HG03108 (cell line): ENCODE measurements around the gene FBXL15.

Source experiments
- ATAC-seq: cut with Tn5 transposase; IDR thresholded peaks from one replicate; pipeline ENCODE4 v1.9.1; 2021; ENCODE audit warnings: moderate library complexity; ENCODE audit not compliant: unreplicated experiment

The FBXL15 gene

DNA sequence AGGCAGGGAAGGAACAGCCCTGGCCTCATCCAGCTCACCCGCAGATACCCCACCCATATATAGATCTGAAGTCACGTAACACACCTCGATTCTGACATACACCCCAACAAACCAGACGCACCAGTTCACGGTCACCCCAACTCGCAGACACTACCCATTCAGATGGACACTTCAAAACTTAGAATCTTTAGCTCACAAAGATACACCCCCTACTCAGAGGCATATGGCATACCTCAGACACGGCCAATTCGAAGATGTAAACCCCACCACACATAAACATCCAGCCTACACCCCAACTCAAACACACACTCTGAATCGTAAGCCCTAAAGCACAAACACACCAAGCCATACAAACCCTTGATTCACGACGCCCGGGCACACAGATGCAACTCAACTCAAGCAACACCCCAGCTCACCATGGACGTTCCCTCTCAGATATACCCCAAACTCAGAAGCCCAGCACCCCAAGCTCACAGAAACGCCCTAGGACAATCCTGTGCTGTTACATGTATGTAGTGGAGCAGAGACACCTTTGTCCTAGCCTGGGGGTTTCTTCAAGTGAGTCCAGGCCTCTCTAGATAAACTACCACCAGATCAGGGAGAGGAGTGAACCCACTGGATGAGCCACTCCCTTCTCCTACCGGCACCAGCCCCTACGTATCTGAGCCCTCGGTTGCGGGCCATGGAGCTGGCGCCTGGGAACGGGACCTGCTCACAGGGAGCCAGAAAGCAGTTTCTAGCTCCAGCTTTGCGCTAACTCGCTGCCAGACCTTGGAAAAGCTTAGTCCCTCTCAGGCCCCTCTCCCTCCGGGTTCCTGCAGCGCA lies 10.8 kb upstream of the FBXL15 start:
- ATAC-seq: no peak

DNA sequence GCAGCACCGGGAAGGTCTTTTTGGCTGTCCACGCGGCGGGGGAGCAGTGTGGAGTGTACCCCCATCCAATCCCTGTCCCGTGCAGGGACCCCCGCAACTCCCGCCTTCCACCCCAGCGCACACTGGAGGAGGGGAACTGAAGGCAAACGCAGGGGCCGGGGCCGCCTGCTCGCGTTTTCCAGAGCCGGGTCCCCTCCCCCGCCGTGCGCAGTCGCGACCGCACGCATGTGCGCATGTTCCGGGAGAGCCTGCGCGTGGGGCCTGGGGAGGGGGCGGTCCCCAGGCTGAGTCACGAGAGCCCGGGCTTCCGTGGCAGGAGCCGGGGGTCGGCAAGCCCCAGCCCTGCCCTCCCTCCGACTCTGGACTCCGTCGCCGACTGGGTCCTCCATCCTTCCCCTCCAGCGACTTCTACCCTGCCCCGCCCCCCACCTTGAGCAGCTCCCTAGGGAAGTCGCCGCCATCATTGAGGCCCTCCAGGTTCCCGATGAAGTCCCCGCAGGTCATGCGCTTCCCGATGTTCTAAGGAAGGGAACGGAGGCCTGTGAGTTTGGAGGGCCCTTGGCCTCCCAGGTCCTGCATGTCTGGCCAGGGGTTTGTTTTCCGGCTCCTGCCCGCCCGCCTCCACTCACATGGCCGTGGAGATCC lies 10.1 kb upstream of the FBXL15 start:
- no peak for ATAC-seq

DNA sequence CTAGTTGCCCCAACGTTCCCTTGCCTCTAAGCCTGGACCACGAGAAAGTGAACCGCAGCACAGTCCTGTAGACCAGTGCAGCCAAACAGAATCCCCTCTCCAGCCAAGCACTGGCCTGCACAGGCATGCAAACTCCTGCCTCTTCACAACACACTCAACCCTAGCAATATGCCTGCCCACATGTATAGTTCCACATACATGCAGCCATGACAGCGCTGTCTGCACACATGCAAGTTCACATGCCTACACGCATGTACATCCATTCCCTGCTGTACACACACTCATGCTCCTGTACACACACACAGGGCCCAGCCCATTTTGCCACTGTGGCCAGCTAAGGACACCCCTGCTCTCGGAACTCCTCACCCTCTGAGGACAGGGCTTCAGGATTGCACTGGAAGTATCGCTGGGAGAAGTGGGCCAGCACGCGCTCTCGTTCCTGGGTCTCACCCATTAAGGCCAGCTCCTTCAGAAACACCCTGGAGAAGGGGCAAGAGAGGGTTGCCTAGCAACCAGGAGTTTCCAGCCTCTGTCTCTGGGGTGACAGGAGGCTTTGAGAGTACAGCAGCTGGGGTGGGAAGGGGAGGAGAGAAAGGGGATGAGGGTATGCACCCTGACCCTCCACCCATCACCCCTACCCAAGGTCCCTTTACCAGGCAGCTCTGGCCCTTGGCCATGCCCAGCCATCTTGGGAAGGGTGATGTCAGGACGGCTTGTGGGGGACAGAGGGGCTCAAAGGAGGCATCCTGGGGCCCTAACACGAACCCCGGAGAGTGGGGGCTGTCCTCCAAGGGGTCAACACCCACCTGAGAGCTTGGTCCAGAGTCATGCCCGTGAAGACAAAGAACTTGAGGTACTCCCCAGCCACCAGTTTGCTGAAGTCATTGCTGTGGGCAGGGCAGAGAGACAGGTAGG lies 9.0 kb upstream of the FBXL15 start:
- no peak for ATAC-seq

DNA sequence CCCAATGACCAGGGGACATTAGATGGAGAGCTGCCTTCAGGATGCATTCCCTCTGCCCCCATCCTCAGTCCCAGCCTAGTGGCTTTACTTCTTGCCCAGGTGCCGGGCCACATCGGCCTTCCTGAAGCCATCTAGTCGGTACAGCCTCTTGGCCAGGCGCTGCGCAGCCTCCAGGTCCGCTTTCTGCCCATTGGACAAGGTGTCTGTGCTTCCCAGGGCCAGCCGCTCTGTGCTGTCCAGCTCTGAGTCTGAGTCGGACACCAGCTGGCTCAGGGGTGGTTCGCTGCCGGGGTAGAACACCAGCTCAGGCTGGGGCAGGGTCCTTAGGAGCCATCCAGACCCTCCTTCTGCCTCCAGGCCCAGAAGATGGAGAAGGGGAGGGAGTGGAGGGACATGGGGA lies 8.3 kb upstream of the FBXL15 start:
- no peak for ATAC-seq

DNA sequence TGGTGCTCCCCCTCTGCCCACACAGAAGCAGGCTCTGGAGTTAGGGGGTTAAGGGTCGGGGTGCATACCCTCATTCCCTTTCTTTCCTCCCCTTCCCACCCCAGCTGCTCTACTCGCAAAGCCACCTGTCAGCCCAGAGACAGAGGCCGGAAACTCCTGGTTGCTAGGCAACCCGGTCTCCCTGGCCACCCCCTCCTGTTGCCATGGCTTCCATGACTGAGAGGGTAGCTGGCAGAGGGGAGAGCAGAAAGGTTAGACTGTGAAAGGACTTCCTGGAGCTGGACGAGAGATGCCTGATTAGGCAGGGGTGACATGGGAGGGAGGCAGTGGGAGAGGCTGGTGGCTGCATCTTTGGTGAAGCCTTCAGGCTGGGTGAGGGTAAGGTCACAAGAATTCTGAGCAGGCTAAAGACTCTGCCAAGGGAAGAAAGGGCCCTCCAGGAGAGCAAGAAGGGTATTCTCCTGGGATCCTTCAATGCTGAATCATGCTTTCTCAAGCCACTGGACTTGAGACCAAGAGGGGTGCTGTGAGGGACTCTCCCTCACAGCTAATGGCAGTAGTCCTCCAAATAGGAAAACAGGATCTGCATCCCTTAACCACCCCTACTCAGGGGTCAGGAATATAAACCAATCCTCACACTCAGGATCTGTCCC lies 7.5 kb upstream of the FBXL15 start:
- ATAC-seq: no peak

DNA sequence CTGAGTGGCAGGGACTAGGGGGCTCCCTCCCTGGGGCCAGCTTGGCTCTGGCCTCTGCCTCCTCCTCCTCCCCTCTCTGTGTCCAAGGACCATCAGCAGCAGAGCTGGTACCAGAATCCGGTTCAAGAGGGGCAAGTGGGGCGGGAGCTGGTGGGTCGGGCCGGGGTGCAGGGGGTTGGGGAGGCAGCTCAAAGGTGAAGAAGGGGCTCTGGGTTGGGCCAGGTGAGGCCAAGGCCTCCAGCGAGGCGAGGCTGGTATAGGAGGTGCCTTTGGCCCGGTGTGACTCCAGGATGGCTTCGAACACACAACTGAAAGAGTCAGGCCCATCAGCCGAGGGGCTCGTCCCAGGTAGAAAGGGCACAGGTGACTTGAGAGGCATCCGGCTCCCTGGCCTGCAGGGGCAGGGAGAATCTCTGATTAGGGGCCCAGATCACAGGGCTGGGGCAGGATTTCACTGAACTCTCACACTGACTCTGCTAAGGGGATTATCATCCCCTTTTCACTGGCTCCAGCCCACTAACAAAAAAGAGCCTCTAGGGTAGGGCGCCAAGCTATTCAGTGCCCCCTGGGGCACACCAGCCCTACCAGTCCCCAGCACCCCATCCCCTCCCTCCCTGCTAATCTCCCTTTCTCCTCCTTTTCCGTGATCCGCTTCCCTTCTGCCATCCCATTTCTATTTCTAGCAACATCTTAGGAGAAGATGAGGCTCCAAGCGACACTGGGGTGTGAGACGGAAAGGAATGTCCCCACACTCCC lies 6.7 kb upstream of the FBXL15 start:
- no peak for ATAC-seq

DNA sequence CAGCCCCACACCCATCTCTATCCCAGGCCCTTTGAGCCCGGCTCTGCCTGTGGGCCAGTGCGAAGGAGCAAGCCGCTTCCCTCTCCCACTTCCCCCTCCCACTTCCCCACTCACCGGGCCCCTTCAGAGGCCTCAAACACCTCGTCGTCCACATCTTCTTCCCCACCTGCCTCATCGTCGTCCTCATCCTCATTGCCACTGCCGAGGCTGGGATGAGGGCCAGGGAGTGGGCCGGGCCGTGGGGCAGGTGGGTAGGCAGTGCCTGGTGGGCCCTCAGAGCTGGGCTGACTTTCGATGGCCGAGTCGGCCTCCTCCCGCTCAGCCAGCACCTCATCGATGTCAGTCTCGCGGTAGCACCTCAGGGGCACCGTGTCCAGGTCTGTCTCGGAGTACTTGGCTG lies 5.9 kb upstream of the FBXL15 start:
- no peak for ATAC-seq

DNA sequence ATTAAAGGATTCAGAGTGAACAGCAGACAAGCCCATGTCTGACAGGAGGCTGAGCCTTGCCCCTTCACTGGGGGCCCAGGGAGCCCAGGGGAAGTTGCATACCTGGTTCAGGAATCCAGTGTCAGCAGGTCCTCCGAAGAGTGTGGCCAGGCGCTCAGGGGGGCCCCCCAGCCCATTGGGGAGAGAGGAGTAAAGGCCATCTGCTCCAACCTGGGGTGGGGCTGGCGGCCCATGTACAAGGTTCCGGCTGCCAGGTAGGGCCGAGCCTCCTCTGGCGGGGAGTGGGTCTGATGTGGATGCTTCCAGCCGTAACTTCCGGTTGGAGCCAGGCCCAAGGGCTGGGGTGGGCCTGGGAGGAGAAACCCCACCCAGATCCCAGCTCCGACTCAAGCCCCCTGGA lies 4.4 kb upstream of the FBXL15 start:
- no peak for ATAC-seq

DNA sequence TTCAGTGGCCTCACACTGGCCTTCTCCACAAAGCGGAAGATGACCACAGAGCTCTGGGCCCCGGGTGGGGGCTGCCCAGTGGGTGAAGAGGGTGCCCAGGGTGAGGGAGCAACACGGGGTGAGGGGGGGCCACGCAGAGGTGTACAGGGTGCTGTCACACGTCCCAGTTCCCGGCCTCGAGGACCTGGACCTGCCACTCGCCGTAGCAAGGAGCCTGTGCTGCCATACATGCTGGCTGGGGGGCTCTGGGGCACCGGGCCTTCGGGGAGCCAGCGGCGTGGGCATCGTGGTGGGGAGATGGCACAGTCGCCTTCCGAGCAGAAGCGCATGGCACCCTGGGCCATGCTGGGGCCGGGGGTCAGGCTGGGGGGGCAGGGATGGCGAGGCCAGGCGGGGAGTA lies 3.9 kb upstream of the FBXL15 start:
- no peak for ATAC-seq

DNA sequence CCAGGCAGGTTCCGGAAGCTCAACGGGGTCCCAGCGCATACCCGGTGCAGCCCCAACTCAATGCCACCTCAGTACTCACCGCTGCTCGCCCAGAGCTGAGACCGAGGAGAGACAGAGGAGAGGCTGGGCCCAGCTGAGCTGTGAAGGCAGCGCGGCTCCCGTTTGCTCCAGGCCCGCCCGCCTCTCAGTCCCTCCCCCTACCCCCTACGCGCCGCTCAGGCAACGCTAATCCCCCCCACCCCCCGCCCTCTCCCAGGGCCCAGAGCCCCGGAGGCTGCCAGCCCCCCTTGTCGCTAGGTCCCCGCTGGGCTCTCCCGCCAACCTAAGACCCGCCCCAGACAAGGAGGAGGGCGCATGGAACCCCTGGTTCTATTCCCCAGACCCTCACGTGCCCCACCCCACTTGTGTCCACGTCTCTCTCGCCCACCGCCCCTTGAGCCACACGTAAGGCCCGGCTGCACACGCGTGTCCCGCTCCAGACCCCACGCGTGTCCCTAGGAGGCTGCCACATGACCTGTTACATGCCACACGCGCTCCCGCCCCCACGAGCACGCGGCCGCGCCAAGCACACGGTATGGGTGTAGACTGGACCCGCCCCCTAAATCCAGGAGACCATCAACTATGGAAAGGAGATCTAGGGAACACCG lies 1.9 kb upstream of the FBXL15 start, which contains the start of gene PSD:
TSS of gene PSD (minus strand) at position 164 of the 647 bp plus-strand sequence. CDS start 1,747 bp downstream, outside the sequence.
- ATAC-seq: no peak

DNA sequence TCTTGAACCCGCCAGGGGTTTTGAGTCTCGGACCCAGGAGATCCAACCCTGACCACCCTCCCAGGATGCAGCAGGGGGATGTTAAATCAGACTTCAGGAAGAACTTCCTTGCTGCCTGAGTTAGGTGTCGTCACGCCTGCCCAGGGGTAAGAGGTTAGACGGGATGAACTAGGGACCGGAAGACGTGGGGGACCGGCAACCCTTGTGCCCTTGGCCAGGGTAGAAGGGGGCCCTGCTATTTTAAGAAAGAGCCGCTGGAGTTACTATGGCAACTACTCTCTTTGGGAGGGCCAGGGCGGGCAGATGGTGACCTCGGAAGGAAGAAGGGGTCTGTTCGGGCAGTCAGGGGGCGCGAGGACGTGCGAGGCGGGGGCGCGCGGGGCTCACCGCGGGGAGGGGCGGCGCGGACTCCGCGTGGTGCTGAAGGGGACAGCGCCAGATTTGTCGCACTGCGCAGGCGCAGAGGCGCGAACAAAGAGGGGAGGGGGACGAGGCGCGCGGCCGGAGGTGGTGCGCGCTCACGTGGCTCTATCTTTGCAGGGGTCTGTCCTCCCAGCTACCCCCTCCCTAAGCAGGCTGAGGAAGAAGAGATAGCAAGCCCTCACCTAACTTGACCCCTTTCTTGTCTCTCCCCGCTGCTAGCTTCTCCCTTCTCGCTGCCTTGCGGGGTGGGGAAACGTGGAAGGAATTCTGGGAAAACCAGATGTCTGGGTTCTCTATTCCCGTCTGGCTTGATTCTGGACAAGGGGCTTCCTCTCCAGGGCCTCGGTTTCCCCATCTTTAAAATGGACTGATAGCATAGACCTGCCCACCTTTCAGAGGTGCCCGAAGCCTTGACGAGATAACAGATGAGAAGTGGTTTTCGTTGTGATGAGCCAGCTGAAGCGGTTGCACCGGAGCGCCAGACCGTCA lies 1.1 kb upstream of the FBXL15 start:
- no peak for ATAC-seq

DNA sequence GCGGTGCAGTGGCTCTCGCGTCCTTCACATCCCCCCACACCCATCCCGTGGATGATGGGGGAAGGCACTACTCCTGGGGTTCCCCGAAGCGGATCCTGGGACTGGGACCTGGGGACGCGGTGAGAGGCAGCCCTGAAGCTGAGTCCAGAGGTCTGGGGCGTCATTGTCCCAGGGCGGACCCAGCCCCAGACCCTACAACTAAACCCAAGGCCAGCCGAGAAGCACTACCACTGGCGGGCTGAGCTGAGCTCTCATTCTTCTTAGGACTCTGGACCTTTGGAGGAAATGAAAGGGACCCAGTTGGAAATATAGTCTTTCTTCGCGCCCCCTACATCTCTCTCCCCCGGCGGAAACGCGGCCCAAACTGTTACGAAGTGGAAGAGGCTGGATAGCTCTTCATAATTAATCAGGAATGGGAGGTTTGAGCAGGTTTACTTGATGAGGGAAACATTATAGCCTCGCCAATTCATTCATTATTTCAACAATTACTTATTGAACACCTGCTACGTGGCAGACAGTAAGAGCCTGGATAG lies 389 bp upstream of the FBXL15 start:
- ATAC-seq: no peak

DNA sequence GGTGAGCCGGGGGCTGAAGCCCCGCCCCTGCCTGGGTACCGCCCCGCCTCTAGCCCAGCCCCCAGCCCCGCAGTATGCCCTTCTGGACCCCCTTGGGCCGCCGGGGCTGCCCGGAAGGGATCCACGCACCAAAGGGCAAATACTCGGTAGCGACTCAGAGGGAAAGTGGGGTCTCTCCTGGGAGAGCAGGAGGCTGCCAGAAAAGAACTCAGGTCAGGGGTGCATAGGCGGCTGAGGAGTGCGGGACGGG lies 796 bp downstream of the FBXL15 start:
- ATAC-seq: no peak

DNA sequence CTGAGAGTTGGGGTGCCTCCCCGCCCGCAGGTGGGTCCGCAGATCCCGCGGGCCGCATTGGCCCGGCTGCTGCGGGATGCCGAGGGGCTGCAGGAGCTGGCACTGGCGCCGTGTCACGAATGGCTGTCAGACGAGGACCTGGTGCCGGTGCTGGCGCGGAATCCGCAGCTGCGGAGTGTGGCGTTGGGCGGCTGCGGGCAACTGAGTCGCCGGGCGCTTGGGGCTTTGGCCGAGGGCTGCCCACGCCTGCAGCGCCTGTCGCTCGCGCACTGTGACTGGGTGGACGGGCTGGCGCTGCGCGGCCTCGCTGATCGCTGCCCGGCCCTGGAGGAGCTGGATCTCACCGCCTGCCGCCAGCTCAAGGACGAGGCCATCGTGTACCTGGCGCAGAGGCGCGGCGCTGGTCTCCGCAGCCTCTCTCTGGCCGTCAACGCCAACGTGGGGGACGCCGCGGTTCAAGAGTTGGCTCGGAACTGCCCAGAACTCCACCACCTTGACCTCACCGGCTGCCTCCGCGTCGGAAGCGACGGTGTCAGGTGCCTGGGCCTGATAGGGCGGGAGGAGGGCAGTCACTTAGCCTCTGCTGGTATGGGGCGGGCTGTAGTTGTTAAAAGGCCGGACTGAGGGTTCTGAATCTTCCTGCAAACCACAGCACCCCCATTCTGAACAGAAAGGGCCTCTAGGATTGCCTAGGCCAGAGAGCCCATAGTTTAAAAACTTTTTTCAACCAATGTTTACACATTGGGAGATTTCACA lies 1.3 kb downstream of the FBXL15 start:
- ATAC-seq: peak; percentile 4

DNA sequence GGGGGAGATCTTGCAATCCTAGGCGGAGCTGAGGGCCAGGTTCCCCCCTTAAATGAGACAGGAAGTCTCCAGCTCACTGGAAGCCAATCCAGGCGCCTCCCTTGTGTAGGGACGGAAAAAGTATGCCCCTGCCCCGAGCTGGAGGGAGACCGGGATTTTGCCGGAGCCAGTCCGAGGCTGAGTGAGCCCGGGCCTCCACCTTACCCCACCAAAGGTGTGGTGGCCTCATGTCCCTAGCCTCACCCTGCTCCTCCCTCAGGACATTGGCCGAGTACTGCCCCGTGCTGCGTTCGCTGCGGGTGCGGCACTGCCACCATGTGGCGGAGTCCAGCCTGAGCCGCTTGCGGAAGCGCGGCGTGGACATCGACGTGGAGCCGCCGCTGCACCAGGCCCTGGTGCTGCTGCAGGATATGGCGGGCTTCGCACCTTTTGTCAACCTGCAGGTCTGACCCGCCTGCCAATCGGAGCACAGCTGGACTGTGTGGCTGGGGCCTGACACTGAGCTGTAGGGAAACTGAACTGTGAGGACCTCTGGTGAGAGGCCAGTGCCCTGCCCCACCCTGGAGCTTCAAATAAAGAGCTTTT lies 2.0 kb downstream of the FBXL15 start:
- ATAC-seq: peak; percentile 30

DNA sequence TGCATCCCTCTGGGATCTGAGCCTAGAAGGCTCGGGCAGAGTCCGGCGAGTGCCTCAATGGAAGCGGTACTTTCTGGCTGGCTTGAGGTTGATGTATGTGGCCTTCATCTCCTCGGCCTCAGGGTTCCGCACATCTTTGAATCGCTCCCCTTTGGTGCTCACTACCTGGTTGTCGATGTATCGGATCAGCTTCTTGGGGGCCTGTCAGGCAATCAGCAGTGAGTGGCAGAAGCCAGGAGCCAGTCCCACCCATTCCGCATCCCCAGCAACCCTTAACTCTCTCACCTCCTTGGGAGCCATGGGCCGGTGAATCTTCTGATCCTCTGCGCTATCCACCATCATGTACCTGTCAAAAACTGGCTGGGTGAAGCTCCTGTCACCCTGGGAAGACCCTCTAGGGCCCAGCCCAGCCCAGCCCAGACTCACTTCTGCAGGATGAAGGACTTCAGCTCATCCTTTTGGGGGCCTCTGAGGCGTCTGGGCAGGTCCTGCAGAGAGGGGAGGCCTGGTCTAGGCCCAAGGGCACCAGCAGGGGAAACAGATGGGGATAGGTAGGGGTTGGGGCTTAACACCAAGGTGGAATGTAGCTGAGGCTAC lies 2.8 kb downstream of the FBXL15 start:
- ATAC-seq: no peak

DNA sequence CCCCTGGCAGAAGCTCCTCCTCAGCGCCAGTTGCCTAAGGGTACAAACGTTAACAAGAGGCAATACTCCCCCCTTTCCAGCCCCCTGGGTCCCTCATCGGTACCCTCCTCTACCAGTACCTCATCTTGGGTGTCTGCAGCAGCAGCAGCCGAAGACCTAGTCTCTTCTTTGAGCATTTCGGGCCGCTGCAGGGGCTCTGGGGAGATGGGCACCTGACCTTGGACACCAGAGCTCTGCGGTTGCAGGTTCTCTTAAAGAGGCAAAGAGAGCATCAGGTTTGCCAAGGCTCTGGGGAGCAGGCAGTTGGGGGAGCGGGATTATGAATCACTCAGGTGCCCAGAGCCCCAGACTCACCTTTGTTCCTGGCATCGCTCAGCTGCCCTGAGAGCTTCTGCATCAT lies 3.5 kb downstream of the FBXL15 start:
- ATAC-seq: no peak
